Measurements from ENCODE around the gene AGTPBP1.

Gene AGTPBP1

GRCh38 chr9:85605905-85606304, 135.8 kb downstream of the AGTPBP1 start:
- H3K4me3 ChIP-seq (replicated peaks in 1 of 2; ENCODE audit: low read depth in 2 of 2, low read length in 2 of 2): no peak overlapping the region
- DNase-seq (ENCODE audit: low read depth in 2 of 2): no peak
- no peak for TF ChIP-seq CTCF (IDR thresholded peaks at IDR 0.05; ENCODE audit: low read depth, low read length)

- no peak for TF ChIP-seq CTCF (IDR thresholded peaks at IDR 0.05; ENCODE audit: low read depth, low read length)
- H3K4me3 ChIP-seq (replicated peaks in 1 of 2; ENCODE audit: low read depth in 2 of 2, low read length in 2 of 2): no peak overlapping the region
- no peak for DNase-seq (ENCODE audit: low read depth in 2 of 2)
Observed at GRCh38 chr9:85603936-85604335, 137.8 kb downstream of the AGTPBP1 start.

- DNase-seq (ENCODE audit: low read depth in 2 of 2): no peak
- H3K4me3 ChIP-seq (replicated peaks in 1 of 2; ENCODE audit: low read depth in 2 of 2, low read length in 2 of 2): no peak overlapping the region
- TF ChIP-seq CTCF (IDR thresholded peaks at IDR 0.05; ENCODE audit: low read depth, low read length): no peak
Observed at GRCh38 chr9:85602742-85603141, 139.0 kb downstream of the AGTPBP1 start.

GRCh38 chr9:85600675-85601263, 141.0 kb downstream of the AGTPBP1 start:
- H3K4me3 ChIP-seq (replicated peaks in 1 of 2; ENCODE audit: low read depth in 2 of 2, low read length in 2 of 2): no peak overlapping the region
- DNase-seq (ENCODE audit: low read depth in 2 of 2): no peak
- no peak for TF ChIP-seq CTCF (IDR thresholded peaks at IDR 0.05; ENCODE audit: low read depth, low read length)

- no peak for TF ChIP-seq CTCF (IDR thresholded peaks at IDR 0.05; ENCODE audit: low read depth, low read length)
- DNase-seq (ENCODE audit: low read depth in 2 of 2): peak in 1 of 2 donors; percentile 31
- no peak overlapping the region for H3K4me3 ChIP-seq (replicated peaks in 1 of 2; ENCODE audit: low read depth in 2 of 2, low read length in 2 of 2)
Observed at GRCh38 chr9:85599540-85600105, 142.1 kb downstream of the AGTPBP1 start.

GRCh38 chr9:85594316-85594715, 147.4 kb downstream of the AGTPBP1 start:
- DNase-seq (ENCODE audit: low read depth in 2 of 2): no peak
- TF ChIP-seq CTCF (IDR thresholded peaks at IDR 0.05; ENCODE audit: low read depth, low read length): no peak
- H3K4me3 ChIP-seq (replicated peaks in 1 of 2; ENCODE audit: low read depth in 2 of 2, low read length in 2 of 2): no peak overlapping the region

GRCh38 chr9:85586684-85587083, 155.1 kb downstream of the AGTPBP1 start:
- no peak for DNase-seq (ENCODE audit: low read depth in 2 of 2)
- H3K4me3 ChIP-seq (replicated peaks in 1 of 2; ENCODE audit: low read depth in 2 of 2, low read length in 2 of 2): no peak overlapping the region
- no peak for TF ChIP-seq CTCF (IDR thresholded peaks at IDR 0.05; ENCODE audit: low read depth, low read length)
